Loucy (cell line): Measurements from ENCODE around the gene BMPR1B.

Source experiments
- H2AFZ ChIP-seq: fragments of 200-600 bp; sonication (generic); 2 replicates; pipeline ENCODE4 v1.6.0; 2016; ENCODE audit warnings: antibody characterized with exemption, mild to moderate bottlenecking, low read length, moderate library complexity
- H3F3A ChIP-seq: fragments of 200-600 bp; 2 replicates; pipeline ENCODE4 v1.6.0; 2016; ENCODE audit warnings: antibody characterized with exemption, low read depth, mild to moderate bottlenecking
- H3K27me3 ChIP-seq: fragments of 200-600 bp; sonication (generic); 2 replicates; pipeline ENCODE4 v1.6.1; 2014; ENCODE audit warnings: low read length, mild to moderate bottlenecking; ENCODE audit not compliant: insufficient read depth, poor library complexity, severe bottlenecking
- H3K36me3 ChIP-seq: fragments of 200-600 bp; sonication (generic); 2 replicates; pipeline ENCODE4 v1.6.1; 2016; ENCODE audit warnings: low read length; ENCODE audit not compliant: insufficient read depth
- H3K4me1 ChIP-seq: fragments of 200-600 bp; sonication (generic); 2 replicates; pipeline ENCODE4 v1.5.1; 2014; ENCODE audit warnings: low read length, mild to moderate bottlenecking; ENCODE audit not compliant: insufficient read depth, poor library complexity, severe bottlenecking
- H3K4me2 ChIP-seq: fragments of 200-600 bp; sonication (generic); 2 replicates; pipeline ENCODE4 v1.6.0; 2014; ENCODE audit warnings: antibody characterized with exemption, low read length, low read depth, mild to moderate bottlenecking; ENCODE audit not compliant: poor library complexity, severe bottlenecking
- H3K4me3 ChIP-seq: fragments of 200-600 bp; sonication (generic); 2 replicates; pipeline ENCODE4 v1.5.1; 2014; ENCODE audit warnings: low read length, mild to moderate bottlenecking, mixed read lengths; ENCODE audit not compliant: poor library complexity, severe bottlenecking
- H3K79me2 ChIP-seq: fragments of 200-600 bp; sonication (generic); 2 replicates; pipeline ENCODE4 v1.6.1; 2014; ENCODE audit warnings: low read length; ENCODE audit not compliant: insufficient read depth
- H3K9ac ChIP-seq: fragments of 200-600 bp; sonication (generic); 2 replicates; pipeline ENCODE4 v1.6.0; 2014; ENCODE audit warnings: mild to moderate bottlenecking, low read depth, low read length, moderate library complexity; ENCODE audit not compliant: poor library complexity, severe bottlenecking
- H3K9me2 ChIP-seq: fragments of 200-600 bp; sonication (generic); replicated peaks from 2 replicates; pipeline ENCODE4 v1.6.1; 2016; ENCODE audit warnings: low read depth, low read length, mixed read lengths
- H3K9me3 ChIP-seq: fragments of 200-600 bp; sonication (generic); 2 replicates; pipeline ENCODE4 v1.6.1; 2014; ENCODE audit warnings: mild to moderate bottlenecking, antibody characterized with exemption, low read length, low read depth; ENCODE audit not compliant: insufficient read depth
- H4K20me1 ChIP-seq: fragments of 200-600 bp; sonication (generic); 2 replicates; pipeline ENCODE4 v1.6.0; 2014; ENCODE audit warnings: antibody characterized with exemption, low read length, mild to moderate bottlenecking; ENCODE audit not compliant: insufficient read depth, poor library complexity, severe bottlenecking
- CTCF ChIP-seq: fragments of 200-600 bp; sonication (generic); conservative IDR thresholded peaks from 2 replicates; pipeline ENCODE4 v1.5.1; 2014; ENCODE audit warnings: mild to moderate bottlenecking, antibody characterized with exemption, low read length
- EZH2phosphoT487 ChIP-seq: fragments of 200-600 bp; IDR thresholded peaks from 2 replicates; pipeline ENCODE4 v1.6.1; 2018; ENCODE audit warnings: antibody characterized with exemption, mild to moderate bottlenecking, moderate library complexity, borderline replicate concordance

BMPR1B gene

DNA sequence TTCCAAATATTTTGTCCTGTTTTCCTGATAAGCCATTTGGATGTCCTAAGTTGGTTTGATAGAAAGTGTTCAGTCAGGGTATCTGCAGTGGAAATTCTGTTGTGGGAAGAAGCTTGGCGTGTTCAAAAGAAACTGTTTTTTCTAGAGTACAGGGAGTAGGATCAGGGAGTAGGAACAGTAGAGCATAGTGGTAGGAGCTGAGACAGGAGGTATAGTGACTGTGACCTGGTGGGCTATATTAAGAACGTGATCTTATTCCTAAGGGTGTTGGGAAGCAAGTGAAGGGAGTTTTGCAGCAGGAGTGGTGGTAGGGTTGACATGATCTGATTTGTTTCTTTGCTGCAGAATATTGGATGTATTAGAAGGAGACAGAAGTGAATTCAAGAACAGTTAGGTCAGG lies 348.2 kb downstream of the BMPR1B start:
- H3K4me2 ChIP-seq, result no peak overlapping the region
- no peaks in the 10 kb centered on the region for H3K79me2 ChIP-seq

GRCh38 chr4:95106408-95106928 lies 348.7 kb downstream of the BMPR1B start:
- Histone ChIP-seq H3F3A (no peaks in the 10 kb centered on the region), H2AFZ (no peak overlapping the region), H3K9me3 (no peaks in the 10 kb centered on the region), H3K9me2 (no peaks in the 10 kb centered on the region), H3K4me1 (peaks cover 17% of the 10 kb centered on the region), H3K27me3 (no peaks in the 10 kb centered on the region), H4K20me1 (no peaks in the 10 kb centered on the region), H3K4me2 (no peak overlapping the region), H3K36me3 (no peaks in the 10 kb centered on the region), H3K4me3 (no peak overlapping the region), H3K79me2 (no peaks in the 10 kb centered on the region), H3K9ac (no peak overlapping the region)
- TF ChIP-seq EZH2phosphoT487 (no peak), CTCF (no peak)

More for the DNA sequence above, 348.2 kb downstream of the BMPR1B start:
- H3F3A ChIP-seq, result no peaks in the 10 kb centered on the region
- H3K9ac ChIP-seq, result no peak overlapping the region
- H3K27me3 ChIP-seq, result no peaks in the 10 kb centered on the region
- H2AFZ ChIP-seq, result no peak overlapping the region
- no peaks in the 10 kb centered on the region for H3K36me3 ChIP-seq
- H4K20me1 ChIP-seq, result no peaks in the 10 kb centered on the region
- H3K4me1 ChIP-seq, result peaks cover 17% of the 10 kb centered on the region
- TF ChIP-seq CTCF (no peak), EZH2phosphoT487 (no peak)
- H3K9me3 ChIP-seq, result no peaks in the 10 kb centered on the region
- no peak overlapping the region for H3K4me3 ChIP-seq
- no peaks in the 10 kb centered on the region for H3K9me2 ChIP-seq

DNA sequence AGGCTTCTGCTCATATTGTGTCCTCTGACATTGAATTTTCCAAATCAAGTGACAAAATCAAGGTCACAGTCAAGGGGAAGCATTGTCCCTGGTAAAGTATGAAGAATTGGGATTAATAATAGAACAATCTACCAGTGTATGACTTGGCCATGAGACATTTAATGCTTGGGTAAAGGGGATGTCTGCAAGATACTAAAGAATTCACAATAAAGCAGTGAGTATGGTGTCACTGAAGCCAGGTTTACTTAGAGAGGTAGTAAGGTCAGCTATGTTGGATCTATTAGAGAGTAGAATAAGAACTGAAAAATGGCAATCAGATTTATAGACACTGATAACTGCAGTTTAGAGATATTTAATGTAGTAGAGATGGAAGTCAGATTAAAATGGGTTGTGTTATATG lies 349.2 kb downstream of the BMPR1B start:
- no peaks in the 10 kb centered on the region for H3K9me3 ChIP-seq
- H4K20me1 ChIP-seq, result no peaks in the 10 kb centered on the region
- H3K9ac ChIP-seq, result no peak overlapping the region
- TF ChIP-seq CTCF, result no peak
- TF ChIP-seq EZH2phosphoT487, result no peak
- H3K79me2 ChIP-seq, result no peaks in the 10 kb centered on the region
- H3K4me2 ChIP-seq, result no peak overlapping the region
- no peak overlapping the region for H2AFZ ChIP-seq
- no peaks in the 10 kb centered on the region for H3K9me2 ChIP-seq
- H3K36me3 ChIP-seq, result no peaks in the 10 kb centered on the region
- no peaks in the 10 kb centered on the region for H3F3A ChIP-seq
- H3K4me1 ChIP-seq, result peaks cover 13% of the 10 kb centered on the region
- no peaks in the 10 kb centered on the region for H3K27me3 ChIP-seq
- H3K4me3 ChIP-seq, result no peak overlapping the region
